CD4-positive, CD25-positive, alpha-beta regulatory T cell (primary cell): ENCODE results near the gene PRL. TPM values are rescaled to one million over a fixed set of nuclear protein-coding genes. Genes with fewer than 3 reads are reported as not detected.

Experiments used
- ATAC-seq, 2 donors: fragments of 150-1000 bp; cut with Tn5 transposase; one replicate each; pipeline ENCODE4 v1.10.0; 2021; ENCODE audit warnings: low read depth in 2 of 2, moderate number of reproducible peaks in 2 of 2, moderate library complexity in 1 of 2
- DNase-seq, 3 donors: peaks; one replicate each; pipeline versions ENCODE4 v3.0.0 to v3.0.0-alpha.2; 2012 to 2022; ENCODE audit warnings: mixed read lengths in 1 of 3
- H3K27ac ChIP-seq: one replicate; pipeline ENCODE4 v1.7.0; 2013; ENCODE audit warnings: mild to moderate bottlenecking, low read length; ENCODE audit not compliant: insufficient read depth, poor library complexity, severe bottlenecking
- H3K27me3 ChIP-seq: one replicate; pipeline ENCODE4 v1.7.0; 2013; ENCODE audit warnings: low read length; ENCODE audit not compliant: control insufficient read depth, insufficient read depth
- H3K36me3 ChIP-seq: one replicate; pipeline ENCODE4 v1.7.0; 2013; ENCODE audit warnings: mild to moderate bottlenecking, low read length, moderate library complexity; ENCODE audit not compliant: control insufficient read depth, insufficient read depth
- H3K4me1 ChIP-seq: 2 replicates; pipeline ENCODE4 v1.7.0; 2013; ENCODE audit warnings: mild to moderate bottlenecking, low read length; ENCODE audit not compliant: insufficient read depth, control insufficient read depth, poor library complexity, severe bottlenecking
- H3K4me3 ChIP-seq: one replicate; pipeline ENCODE4 v1.7.0; 2013; ENCODE audit warnings: low read depth, mild to moderate bottlenecking, low read length, moderate library complexity
- H3K9me3 ChIP-seq, 2 experiments: 1 replicate in 1 of 2; 2 replicates in 1 of 2; pipeline ENCODE4 v1.7.0; 2013; ENCODE audit warnings: low read length in 2 of 2, mild to moderate bottlenecking in 1 of 2, moderate library complexity in 1 of 2; ENCODE audit not compliant: control insufficient read depth in 2 of 2
- H3K27ac Mint-ChIP-seq, 3 donors: one replicate each; pipeline ENCODE4 v1.8.0; 2020 to 2022; ENCODE audit warnings: mild to moderate bottlenecking in 3 of 3, mixed read lengths in 3 of 3, moderate library complexity in 2 of 3
- H3K27me3 Mint-ChIP-seq: one replicate; pipeline ENCODE4 v1.8.0; 2022; ENCODE audit warnings: mild to moderate bottlenecking, mixed read lengths
- H3K36me3 Mint-ChIP-seq: one replicate; pipeline ENCODE4 v1.8.0; 2020; ENCODE audit warnings: mixed read lengths
- H3K4me1 Mint-ChIP-seq, 4 donors: one replicate each; pipeline ENCODE4 v1.8.0; 2020 to 2022; ENCODE audit warnings: mixed read lengths in 4 of 4, mild to moderate bottlenecking in 1 of 4
- H3K4me3 Mint-ChIP-seq, 4 donors: one replicate each; pipeline ENCODE4 v1.8.0; 2020 to 2022; ENCODE audit warnings: mild to moderate bottlenecking in 4 of 4, mixed read lengths in 4 of 4, moderate library complexity in 3 of 4
- H3K9me3 Mint-ChIP-seq, 7 donors: one replicate each; pipeline ENCODE4 v1.8.0; 2020 to 2022; ENCODE audit warnings: mixed read lengths in 7 of 7, mild to moderate bottlenecking in 3 of 7, moderate library complexity in 2 of 7
- polyA plus RNA-seq, 4 donors: library from polyadenylated mRNA; unstranded; fragments of 300-500 nt; fragmentation: Illumina TruSeq; gene quantifications; one replicate each; pipeline ENCODE4 v1.2.3, GENCODE V29; 2021
- total RNA-seq: library from RNA; stranded (reverse); gene quantifications from one replicate; pipeline ENCODE4 v1.2.3, GENCODE V29; 2022

Gene PRL
- total and polyA plus RNA-seq, 5 donors from 2014 or later, result 0.13 TPM; not detected in 4

DNA sequence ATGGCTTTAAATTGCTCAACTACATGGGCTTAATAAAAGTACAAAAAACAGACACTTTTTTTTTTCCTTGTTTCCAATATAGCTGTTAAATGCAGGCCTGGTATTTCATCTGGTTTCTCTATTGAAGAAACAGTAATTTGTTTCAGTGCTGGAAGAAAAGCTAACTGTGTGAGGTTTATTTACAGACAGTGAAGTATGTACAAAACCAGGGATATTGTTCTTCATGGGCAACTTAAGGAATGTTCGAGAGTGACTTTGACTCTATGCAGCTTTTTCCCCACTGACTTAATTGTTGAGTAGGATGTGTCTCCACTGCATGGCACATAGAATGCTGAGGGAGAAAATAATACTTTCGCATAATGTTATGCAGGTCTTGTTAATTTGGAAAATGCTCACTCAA, 31.0 kb upstream of the PRL start:
- Histone ChIP-seq H3K4me3 (no peak overlapping the region), H3K36me3 (no peaks in the 10 kb centered on the region), H3K4me1 (no peaks in the 10 kb centered on the region), H3K9me3 (no peaks in the 10 kb centered on the region), H3K27ac (no peak overlapping the region), H3K27me3 (no peaks in the 10 kb centered on the region)
- Mint-ChIP-seq H3K9me3 (peaks cover 0 to 9% (median 7%) of the 10 kb centered on the region in 7 donors), H3K4me3 (no peak overlapping the region), H3K36me3 (no peaks in the 10 kb centered on the region), H3K27ac (no peak overlapping the region), H3K27me3 (no peaks in the 10 kb centered on the region), H3K4me1 (no peaks in the 10 kb centered on the region)
- no peak for ATAC-seq
- DNase-seq, result no peak

DNA sequence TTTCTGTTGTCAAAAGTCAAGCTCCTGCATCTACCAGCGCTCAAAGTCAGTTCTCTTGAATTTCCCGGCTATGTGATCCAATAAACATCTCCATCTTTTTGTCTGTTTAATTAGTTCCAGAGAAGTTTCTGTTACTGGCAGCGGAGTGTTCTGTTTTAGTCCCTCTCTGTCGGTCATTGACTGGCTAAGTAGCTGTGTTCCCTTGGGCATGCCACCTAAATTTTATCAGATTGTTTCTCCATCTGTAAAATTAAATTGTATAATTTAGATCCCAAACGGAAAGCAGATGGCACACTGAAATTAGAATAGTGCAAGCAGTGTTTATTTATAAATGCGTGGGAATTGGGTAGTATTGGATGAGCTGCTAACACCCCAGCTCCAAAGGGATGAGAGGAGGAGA, 29.7 kb upstream of the PRL start:
- Mint-ChIP-seq H3K27me3 (no peaks in the 10 kb centered on the region), H3K4me3 (no peak overlapping the region), H3K36me3 (no peaks in the 10 kb centered on the region), H3K9me3 (peaks cover 0 to 9% (median 7%) of the 10 kb centered on the region in 7 donors), H3K27ac (no peak overlapping the region), H3K4me1 (no peaks in the 10 kb centered on the region)
- no peak for ATAC-seq
- no peak overlapping the region for H3K27ac ChIP-seq
- no peak overlapping the region for H3K4me3 ChIP-seq
- no peaks in the 10 kb centered on the region for H3K9me3 ChIP-seq
- no peaks in the 10 kb centered on the region for H3K36me3 ChIP-seq
- no peak for DNase-seq
- H3K4me1 ChIP-seq, result no peaks in the 10 kb centered on the region
- no peaks in the 10 kb centered on the region for H3K27me3 ChIP-seq

DNA sequence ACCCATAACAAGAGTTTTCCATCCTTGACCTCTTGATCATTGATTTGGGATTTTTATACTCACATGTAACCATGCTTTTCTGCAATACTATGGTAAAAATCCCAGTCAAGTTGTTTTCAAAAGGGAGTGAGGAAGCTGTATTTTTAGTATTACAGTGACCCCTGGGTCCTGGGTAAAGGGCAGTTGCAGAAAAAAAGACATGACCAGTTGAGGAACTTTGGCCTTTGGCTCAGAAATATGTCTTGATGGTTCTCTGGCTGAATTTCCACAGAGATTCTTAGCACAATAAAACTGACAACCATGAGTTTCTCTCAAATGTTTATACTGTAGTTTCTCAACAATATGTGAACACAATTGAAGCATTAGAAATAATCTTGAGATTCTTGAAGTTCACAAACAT, 28.6 kb upstream of the PRL start:
- Histone ChIP-seq H3K4me1 (no peaks in the 10 kb centered on the region), H3K27me3 (no peaks in the 10 kb centered on the region), H3K9me3 (no peaks in the 10 kb centered on the region), H3K36me3 (no peaks in the 10 kb centered on the region), H3K27ac (no peak overlapping the region), H3K4me3 (no peak overlapping the region)
- H3K4me3 Mint-ChIP-seq, result peak overlapping the region in 1 of 4 donors; percentile 21
- peaks cover 0 to 9% (median 5%) of the 10 kb centered on the region in 7 donors for H3K9me3 Mint-ChIP-seq
- H3K4me1 Mint-ChIP-seq, result no peaks in the 10 kb centered on the region
- ATAC-seq (no peak), DNase-seq (no peak)
- no peaks in the 10 kb centered on the region for H3K36me3 Mint-ChIP-seq
- no peaks in the 10 kb centered on the region for H3K27me3 Mint-ChIP-seq
- H3K27ac Mint-ChIP-seq, result no peak overlapping the region

DNA sequence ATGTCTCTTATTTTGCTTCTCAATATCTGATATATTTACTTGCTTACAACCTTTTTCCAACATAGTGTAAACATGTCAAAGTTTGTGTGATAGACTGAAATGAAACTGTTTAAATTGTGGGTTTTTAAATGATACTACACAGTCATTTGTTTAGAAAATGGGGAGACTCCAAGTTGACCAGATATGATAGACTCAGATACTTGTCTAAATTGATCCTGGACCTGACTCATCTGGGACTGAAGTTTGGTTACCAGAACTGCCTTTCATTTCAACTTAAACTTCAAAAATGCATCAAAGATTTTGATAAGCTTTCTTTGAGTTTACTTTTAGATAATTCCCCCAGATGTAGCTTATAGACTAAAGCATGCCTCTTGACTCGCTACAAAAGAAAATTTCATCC, 27.0 kb upstream of the PRL start:
- H3K27me3 ChIP-seq, result no peaks in the 10 kb centered on the region
- H3K4me1 ChIP-seq, result no peaks in the 10 kb centered on the region
- Mint-ChIP-seq H3K36me3 (no peaks in the 10 kb centered on the region), H3K4me1 (no peaks in the 10 kb centered on the region), H3K27me3 (no peaks in the 10 kb centered on the region), H3K27ac (no peak overlapping the region), H3K4me3 (no peak overlapping the region), H3K9me3 (peaks cover 0 to 6% (median 0%) of the 10 kb centered on the region in 7 donors)
- ATAC-seq (no peak), DNase-seq (no peak)
- no peak overlapping the region for H3K27ac ChIP-seq
- H3K36me3 ChIP-seq, result no peaks in the 10 kb centered on the region
- no peak overlapping the region for H3K4me3 ChIP-seq
- no peaks in the 10 kb centered on the region for H3K9me3 ChIP-seq

DNA sequence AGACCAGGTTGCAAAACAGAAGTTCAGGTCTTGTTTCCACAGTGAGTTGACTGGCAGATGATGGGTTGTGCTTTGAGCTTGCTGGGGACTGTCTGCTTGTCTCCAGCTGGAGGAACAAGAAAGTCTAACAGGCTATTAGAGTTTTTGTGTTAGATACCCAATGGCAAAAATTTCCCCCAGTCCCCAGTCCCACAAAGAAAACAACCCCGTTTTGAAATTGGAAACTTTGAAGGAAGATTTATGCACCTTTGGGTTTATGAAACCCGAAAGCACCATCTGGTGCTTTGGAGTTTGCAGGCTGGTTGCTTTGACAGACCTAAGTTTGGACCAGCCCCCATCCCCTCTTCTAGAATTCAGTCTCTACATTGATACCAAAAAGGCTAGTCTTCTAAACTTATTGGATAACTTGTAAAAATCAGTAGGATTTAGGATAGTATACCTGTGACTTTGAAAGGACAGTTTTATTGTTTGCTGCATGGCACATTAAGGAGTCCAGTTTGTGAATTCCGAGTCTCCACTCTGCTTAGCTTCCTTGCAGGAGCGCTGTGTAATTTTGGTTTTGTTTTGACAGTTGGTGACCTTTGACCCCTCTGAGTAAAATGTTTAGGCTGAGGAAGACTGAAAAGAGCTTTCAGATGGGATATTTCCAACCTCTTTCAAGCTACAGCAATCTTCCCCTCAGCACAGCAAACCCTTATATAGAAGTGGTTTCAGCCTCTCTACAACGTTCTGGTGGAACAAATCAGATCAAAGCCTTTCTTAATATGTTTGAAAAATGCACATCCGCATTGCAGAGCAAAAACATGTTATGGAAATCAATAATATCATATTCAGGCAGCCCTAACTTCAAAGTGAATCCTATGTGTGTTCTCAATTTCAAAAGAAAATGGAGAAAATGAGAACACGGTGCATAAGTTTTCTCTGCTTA, 25.5 kb upstream of the PRL start:
- Histone ChIP-seq H3K36me3 (no peaks in the 10 kb centered on the region), H3K27me3 (no peaks in the 10 kb centered on the region), H3K4me3 (no peak overlapping the region), H3K4me1 (no peaks in the 10 kb centered on the region), H3K9me3 (no peaks in the 10 kb centered on the region), H3K27ac (no peak overlapping the region)
- H3K9me3 Mint-ChIP-seq, result peaks cover 0 to 6% (median 2%) of the 10 kb centered on the region in 7 donors
- H3K4me1 Mint-ChIP-seq, result no peaks in the 10 kb centered on the region
- no peaks in the 10 kb centered on the region for H3K36me3 Mint-ChIP-seq
- no peak overlapping the region for H3K4me3 Mint-ChIP-seq
- no peaks in the 10 kb centered on the region for H3K27me3 Mint-ChIP-seq
- ATAC-seq (no peak), DNase-seq (no peak)
- no peak overlapping the region for H3K27ac Mint-ChIP-seq

DNA sequence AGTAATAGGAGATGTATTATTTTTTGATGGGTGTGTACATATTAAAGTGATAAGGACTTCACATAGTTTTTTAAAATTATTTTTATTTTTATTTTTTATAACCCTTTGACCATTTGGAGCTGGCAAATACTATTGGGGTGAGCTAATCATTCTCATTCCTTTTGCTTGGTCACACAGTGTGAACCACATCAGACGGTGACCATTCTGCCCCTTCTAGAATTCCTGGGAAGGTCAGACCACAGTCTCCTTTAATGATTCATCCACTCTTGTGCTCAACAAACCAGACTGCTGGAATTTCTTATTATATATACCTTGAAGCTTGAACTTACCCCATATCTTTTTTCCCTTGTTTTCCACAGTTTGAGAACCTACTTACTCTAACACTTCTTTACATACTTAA, 23.9 kb upstream of the PRL start:
- Histone ChIP-seq H3K27ac (no peak overlapping the region), H3K9me3 (no peaks in the 10 kb centered on the region), H3K4me1 (no peaks in the 10 kb centered on the region), H3K36me3 (no peaks in the 10 kb centered on the region), H3K27me3 (no peaks in the 10 kb centered on the region), H3K4me3 (no peak overlapping the region)
- ATAC-seq, result no peak
- H3K9me3 Mint-ChIP-seq, result peaks cover 0 to 6% (median 4%) of the 10 kb centered on the region in 7 donors
- H3K27ac Mint-ChIP-seq, result no peak overlapping the region
- no peaks in the 10 kb centered on the region for H3K27me3 Mint-ChIP-seq
- no peaks in the 10 kb centered on the region for H3K4me1 Mint-ChIP-seq
- DNase-seq, result no peak
- no peak overlapping the region for H3K4me3 Mint-ChIP-seq
- H3K36me3 Mint-ChIP-seq, result no peaks in the 10 kb centered on the region

DNA sequence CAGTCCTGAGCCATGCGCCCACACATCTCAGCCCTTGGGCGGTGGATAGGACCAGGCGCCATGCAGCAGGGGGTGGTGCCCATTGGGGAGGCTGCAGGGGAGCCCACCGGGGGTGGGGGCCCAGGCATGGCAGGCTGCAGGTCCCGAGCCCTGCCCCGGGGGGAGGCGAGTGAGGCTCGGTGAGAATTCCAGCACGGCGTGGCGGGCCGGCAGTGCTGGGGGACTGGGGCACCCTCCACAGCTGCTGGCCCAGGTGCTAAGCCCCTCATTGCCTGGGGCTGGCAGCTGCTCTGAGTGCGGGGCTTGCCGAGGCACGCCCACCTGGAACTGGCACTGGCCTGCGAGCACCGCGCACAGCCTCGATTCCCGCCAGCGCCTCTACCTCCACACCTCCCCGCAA, 21.6 kb upstream of the PRL start:
- Histone ChIP-seq H3K9me3 (no peaks in the 10 kb centered on the region), H3K4me1 (no peaks in the 10 kb centered on the region), H3K27me3 (no peaks in the 10 kb centered on the region), H3K27ac (no peak overlapping the region), H3K4me3 (no peak overlapping the region), H3K36me3 (no peaks in the 10 kb centered on the region)
- no peak overlapping the region for H3K27ac Mint-ChIP-seq
- no peak for DNase-seq
- no peaks in the 10 kb centered on the region for H3K4me1 Mint-ChIP-seq
- H3K36me3 Mint-ChIP-seq, result no peaks in the 10 kb centered on the region
- no peak overlapping the region for H3K4me3 Mint-ChIP-seq
- ATAC-seq, result no peak
- no peaks in the 10 kb centered on the region for H3K27me3 Mint-ChIP-seq
- peaks cover 3 to 11% (median 8%) of the 10 kb centered on the region in 7 donors for H3K9me3 Mint-ChIP-seq

DNA sequence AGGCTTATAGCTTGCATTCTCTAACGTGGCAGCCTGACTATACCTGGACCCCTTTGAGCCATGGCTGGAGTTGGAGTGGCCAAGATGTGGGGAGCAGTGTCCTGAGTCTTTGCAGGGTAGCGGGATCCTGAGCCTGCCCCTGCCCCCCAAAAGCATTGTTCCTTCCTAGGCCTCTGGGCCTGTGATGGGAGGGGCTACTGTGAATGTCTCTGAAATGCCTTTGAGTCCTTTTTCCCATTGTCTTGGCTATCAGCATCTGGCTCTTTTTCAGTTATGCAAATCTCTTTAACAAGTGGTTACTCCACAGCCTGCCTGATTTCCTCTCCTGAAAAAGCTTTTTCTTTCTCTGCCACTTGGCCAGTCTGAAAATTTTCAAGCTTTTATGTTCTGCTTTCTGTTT, 17.0 kb upstream of the PRL start:
- Histone ChIP-seq H3K9me3 (peaks cover 2 to 3% of the 10 kb centered on the region in 2 experiments), H3K27ac (no peak overlapping the region), H3K4me1 (no peaks in the 10 kb centered on the region), H3K27me3 (no peaks in the 10 kb centered on the region), H3K4me3 (no peak overlapping the region), H3K36me3 (no peaks in the 10 kb centered on the region)
- Mint-ChIP-seq H3K4me3 (no peak overlapping the region), H3K4me1 (no peaks in the 10 kb centered on the region), H3K9me3 (peaks cover 1 to 37% (median 15%) of the 10 kb centered on the region in 7 donors), H3K36me3 (no peaks in the 10 kb centered on the region), H3K27ac (peak overlapping the region in 1 of 3 donors; percentile 56), H3K27me3 (no peaks in the 10 kb centered on the region)
- DNase-seq, result no peak
- no peak for ATAC-seq
